ENCODE data around the gene LOXL4.

Gene LOXL4

DNA sequence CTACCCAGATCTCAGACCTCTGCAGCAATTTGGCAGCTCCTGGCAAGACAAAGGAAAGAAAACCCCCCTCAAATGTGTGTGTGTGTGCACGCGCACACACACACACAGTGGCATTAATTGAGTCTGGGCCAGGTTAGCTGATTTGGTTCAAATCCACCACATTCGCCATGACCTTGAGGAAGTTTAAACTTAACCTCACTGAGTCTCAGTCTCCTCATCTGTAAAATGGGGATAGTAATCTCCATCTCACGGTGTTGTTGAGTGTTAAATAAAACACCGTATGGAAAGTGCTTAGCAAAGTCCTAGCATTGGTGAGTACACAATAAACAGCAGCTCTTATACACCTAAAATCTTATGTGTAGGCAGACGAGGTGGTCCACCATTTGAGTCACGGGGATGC is 4.9 kb downstream of the LOXL4 start:
- DNase-seq, result no peak

DNA sequence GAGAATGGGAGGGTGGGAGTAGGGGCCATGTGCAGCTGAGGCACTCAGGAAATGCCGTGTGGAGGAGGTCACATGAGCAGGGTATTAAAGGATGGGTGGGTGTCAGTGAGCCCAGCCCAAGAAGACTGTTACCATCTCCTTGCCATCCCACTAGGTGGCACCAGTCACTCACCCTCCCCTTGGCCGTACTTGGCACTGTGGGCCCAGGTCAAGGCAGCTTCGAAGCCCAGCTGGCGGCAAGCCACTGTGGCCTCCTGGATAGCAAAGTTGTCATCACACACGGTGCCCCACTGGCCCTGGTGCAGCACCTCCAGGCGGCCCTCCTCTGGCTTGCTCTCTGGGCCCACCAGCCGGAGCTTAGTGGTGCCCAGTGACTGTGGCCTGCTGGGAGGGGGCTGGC is 5.4 kb downstream of the LOXL4 start:
- DNase-seq, result no peak

DNA sequence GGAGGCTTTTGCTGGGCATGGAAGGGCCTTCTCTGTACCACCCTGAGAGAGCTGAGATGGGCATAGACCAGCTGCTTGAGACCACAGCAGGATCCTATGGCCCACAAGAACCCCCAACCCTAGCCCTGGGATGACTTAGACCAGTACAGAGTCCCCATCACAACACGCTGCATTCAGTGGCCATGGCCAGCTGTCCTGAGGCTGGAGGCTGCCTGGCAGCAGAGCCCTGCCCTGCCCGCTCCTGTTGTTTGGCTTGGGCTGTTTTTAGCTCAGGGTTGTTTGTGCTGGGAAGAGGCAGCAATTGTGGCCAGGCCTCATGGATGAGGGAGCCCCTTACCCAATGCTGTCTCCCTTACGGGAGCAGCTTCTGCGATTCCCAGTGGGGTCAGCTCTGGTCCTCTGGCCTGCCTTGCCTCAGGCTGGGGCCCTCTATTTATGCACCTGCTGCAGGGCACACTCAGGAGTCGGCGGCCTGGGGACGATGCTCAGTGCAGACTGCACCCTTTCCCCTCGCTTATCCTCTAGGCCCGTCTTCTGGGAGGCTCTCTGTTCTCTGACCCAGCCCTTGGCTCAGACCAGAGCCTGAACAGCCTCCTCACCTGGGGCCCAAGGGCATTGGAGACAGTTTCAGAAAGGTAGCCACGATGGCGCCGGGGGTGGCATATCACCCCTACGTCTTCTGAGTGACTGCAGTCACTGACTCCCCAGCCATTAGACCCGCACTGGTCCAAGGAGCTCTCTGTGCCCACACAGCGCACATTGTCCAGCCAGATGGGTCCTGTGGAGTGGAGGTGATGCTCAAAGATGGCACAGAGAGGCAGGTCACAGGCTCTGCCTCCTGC is 6.3 kb downstream of the LOXL4 start:
- no peak for DNase-seq

DNA sequence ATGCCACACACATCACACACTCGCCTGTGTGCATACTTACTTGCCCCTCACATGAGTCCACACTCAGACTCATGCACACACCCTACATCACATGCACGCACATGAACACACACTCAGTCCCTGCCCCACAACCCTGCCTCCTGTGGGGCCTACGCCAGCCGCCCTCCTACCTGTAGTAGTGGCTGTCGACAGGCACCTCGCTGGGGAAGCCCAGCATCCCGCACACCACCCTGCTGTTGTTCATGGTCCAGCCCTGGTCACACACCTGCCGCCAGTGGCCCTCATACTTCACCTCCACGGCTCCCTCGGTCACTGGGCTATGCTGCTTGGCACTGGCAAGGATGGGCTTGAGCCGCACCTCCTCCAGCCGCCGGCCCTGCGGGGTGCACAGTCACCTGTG is 7.2 kb downstream of the LOXL4 start:
- DNase-seq, result no peak

DNA sequence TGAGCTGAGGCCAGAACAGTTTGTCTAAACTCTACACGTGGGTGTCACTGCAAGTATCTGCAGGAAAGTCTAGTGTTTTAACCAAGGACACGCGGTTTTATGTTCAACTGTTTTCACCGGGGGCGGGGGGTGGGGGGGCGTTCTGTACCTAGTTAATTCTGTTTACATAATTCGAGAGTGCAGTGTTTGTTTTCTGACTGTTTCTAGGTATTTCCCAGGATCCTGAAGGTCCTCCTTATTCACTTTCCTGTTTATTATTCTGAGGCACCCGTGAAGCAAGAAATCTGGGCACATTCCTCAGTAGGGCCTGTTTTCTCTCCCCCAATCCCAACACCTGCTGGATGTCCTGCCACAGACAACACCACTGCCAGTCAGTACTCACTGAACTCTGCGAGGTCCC is 7.6 kb downstream of the LOXL4 start:
- no peak for DNase-seq

DNA sequence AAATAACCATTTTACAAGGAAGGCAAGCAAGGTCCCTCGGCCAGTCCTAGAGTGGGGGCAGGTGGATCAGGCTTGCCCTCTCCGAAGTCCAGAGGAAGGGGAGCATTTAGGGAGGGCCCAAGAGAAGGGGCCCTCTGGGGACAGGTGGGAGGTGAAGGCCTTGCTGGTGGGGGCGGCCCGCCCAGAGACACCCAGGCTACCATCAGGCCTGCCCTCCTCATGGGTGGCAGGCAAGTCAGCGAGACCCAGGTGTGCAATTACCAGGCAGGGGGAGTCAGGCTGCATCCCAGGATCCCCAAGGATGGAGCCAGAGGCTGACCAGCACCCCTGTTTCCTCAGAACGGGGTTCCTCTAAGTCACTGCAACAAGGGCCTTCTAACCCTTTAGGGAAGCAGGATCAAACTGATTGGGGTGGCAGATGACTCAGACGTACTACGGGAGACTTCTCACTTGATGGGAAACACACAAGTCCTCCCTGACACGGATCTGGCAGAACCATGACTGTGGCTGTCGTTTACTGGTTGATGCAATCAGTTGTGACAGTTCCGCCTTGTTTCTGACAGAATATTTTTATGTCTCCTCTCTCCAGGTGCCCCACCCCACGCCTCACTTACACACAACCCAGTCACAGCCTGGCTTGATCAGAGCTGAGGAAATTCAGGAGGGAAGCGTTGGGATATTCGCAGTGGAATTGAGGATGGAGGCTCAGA is 8.2 kb downstream of the LOXL4 start:
- DNase-seq, result no peak

DNA sequence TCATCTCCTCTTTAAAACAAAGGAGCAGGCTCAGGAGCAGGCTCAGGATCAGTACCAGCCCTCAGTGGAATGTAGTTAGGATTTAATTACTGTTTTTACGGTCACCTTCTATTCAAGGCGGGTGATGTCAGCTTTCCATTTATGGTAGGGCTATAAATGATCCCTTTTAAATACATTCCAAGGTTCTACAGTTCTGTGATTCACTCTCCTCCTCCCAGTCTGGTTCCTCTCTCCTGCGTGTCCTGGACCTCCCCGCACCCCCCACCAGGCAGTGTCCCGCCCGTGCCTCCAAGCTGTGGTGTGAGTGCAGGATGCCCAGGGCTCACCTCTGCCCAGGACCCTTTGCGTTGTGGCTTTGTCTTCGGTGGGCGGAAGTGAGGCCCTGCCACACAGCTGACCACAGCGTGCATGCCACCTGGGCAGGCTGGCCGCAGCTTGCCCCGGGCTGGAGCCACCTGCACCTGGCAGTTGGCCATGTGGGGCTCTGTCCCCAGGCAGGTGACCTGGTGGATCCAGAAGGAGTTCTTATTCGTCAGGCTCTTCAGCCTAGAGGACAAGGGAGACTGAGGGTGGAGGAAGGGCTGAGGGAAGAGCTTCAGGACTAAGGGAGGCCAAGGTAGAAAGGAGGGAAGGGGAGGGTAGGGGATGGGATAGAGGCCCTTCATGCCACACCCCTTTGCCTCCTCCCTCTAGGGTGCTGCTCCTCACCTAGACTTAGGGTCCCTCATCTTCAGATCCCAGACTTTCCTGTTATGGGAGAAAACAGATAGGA is 9.1 kb downstream of the LOXL4 start:
- DNase-seq, result no peak

DNA sequence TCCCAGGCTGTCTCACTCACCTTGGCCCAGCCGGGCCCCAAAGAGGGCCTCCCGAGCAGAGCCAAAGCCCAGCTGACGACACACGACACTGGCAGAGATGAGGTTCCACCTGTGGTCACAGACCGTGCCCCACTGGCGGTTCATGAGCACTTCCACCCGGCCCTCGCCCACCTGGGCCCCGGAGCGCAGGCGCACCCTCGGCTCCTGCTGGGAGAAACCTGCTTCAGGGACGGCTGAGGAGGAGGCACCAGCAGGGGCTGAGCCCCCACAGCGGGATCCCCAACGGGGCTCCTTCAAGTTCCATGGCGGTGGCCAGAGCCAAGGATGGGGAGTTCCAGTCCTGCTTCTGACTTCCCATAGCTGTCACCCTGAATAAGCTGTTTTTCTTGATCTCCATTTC is 10.0 kb downstream of the LOXL4 start:
- no peak for DNase-seq

DNA sequence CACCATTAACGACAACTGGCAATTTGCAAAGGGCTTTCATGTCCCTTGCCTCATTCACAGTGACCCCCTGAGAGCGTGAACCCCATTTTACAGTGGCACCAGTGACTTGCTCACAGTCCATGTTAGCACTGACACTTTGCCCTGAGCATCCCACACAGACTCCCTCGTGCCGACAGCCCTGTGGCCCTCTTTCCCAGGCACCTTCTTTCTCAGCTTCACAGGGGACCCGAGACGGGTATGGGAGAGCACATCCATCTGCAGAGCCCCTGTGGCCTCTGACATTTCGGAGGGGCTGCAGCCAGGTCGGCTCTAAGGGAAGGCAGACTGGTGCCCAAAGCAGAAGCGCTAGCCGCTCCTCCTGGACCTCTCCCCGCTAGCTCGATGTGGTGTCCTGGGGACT is 10.8 kb downstream of the LOXL4 start:
- DNase-seq, result no peak

DNA sequence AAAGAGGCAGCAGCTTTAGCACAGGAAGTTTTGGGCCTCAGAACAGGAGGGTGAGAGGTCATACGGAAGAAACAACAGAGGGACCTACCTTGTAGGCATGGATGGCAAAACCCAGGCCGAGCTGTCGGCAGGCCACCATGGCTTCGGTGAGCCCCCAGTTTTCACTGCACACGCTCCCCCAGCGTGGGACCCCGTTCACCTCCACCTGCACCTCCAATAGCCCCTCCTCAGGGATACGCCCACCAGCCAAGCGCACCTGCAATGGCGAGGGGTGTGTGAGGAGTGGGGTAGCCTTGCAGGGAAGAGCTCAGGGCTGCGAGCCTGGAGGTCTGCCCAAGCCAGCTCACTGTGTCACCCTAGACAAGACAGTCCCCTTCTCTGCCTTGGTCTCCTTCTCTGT is 11.3 kb downstream of the LOXL4 start:
- DNase-seq, result no peak

DNA sequence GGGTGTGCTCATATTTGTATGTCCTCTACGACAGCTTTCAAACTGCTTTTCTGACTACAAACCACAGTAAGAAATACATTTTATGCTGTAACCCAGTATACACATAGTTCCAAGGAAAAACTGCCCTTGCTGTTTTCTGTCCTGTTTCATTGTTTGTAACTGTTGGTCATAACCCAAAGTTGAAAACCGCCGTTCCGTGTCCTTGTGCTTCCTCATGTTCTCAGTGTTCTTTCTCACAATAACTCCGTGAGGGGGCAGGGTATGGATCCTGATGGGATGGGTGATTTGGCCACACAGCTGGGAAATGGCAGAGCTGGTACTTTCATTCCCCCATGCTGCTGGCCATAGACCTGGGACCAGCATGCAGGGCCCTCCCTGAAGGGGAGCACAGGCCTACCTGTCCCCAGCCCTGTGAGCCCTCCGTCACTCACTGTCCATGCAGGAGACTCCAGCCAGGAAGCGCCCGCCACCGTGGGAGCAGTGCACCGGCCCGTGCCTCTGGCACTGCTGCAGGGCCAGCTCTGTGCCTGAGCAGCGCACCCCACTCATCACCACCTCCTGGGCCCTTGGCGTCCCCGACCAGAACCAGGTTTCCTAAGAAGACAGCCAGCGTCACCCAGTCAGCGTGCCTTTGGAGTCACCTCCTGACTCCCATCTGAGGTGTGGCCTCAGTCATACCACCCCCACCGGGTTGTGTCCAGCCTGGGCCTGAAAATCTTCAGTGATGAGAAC is 12.7 kb downstream of the LOXL4 start:
- DNase-seq, result no peak

DNA sequence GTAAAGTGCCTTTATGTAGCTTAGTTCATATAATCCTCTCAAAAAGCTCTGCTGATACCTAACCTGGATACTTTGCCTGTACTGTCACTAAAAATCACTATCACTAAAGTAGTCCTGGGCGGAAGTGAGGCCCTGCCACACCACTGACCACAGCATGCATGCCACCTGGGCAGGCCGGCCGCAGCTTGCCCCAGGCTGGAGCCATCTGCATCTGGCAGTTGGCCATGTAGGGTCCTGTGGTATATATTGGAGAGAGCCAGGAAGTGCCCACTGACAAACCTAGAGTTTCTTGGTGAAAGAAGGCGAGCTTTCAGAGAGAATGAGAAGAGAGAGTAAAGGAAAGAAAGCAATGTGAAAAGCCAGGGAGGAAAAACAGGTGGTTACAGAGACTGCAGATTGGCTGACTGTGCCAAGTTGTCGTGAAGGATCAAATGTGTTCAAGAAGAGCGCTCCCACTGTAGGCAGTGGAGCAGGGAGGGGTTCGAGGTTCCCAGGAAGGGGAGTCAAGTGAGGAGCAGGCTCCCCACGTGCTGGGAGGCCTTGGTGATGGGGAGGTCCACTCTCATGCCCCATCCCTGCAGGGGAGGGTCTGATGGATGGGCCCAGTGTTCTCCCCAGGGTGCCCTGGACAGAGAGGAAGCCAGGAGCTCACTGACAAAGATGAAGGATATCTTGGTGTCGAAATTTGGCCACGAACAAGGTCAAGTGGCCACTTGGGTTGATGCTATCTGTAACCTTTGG is 13.6 kb downstream of the LOXL4 start:
- DNase-seq, result no peak

DNA sequence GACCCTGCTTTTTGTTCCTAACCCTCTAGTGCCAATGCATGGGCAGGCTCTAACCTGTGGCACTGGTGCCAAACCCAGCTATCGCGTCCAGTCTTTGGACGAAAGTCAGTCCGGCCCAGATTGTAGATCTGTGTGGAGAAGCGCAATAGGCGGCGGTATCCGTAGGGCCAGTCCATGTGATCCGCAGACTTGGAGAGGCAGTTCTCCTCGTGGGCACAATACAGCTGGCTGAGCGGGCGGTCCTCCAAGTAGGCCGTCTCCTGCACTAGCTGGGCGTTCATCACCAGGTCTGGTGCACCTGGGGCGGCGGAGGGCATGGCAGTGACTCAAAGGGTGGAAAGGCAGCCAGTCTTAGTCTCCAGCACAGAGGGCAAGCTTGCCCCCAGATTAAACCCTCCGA is 14.5 kb downstream of the LOXL4 start:
- no peak for DNase-seq

DNA sequence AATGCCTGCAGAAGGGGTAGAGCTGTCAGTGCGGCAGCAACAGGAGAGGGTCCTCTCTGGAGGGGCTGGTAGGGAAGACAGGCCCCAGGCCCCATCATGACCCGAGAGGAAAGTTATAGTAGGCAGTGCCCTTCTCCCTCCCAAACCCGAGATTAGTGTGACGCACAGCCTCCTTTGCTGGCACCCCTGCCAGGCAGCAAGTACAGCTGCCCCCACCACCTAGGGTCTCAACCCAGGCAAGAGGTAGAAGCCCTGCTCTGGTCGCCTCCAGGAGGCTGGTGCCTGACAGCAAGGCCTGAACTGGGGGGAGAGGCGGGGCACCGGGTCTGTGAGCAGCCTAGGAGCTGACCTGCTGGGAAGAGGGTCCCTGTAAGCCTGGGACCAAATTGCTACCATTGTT is 15.5 kb downstream of the LOXL4 start:
- DNase-seq, result no peak

DNA sequence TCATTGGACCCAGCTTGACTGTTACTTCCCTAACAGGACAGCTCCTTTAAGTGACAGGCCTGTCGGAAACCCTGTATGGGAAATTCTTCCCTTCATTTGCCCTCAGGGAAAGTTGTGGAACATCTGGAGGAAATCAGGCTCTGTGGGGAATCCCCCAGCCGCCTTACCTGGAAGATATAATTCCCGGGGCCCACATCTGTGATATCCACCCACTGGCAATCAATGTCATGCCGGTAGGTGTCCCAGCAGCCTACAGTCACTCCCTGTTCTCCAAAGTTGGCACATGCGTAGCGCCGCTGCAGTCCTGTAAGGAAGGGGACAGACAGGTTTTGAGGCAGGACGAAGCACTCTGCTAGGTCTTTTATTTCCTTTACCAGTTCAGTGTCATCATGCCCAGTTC is 16.6 kb downstream of the LOXL4 start:
- DNase-seq, result no peak

DNA sequence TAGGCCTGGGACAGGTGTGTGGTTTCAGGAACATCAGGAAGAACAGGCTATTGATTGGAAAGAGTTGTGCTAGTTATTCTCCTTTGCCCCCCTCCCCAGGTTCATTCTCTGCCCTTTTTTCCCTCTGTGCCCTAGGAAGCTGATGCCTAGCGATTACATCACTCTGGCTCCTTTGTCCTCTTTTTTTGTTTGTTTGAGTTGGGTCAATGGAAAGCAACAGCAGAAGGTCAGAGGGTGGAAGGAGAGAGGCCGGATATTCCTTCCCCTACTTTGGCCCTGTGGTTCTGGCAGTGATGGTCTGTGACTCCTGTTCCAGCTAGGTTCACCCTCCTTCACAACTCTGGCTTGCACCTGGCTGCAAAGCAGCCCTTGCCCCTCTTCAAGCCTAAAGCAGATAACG is 18.9 kb downstream of the LOXL4 start:
- DNase-seq, result no peak

DNA sequence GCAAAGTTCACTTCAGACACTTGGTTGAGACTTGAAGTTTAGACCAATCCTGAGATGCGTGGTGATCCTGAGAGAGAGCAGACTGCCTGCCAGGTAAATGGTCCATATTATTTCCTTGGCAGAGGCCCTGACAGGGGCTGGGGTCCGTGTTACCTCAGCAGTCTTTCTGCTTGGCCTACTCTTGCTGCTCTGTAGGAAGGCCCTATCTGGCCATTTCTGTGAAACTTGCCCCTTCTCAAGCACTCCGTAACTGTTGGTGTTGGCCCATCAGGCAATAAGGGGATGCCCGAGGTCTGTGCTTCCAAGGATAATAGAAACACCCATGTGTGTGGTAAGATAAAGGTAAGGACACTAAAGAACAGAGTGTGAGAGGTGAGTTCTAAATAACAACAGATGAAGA is 20.0 kb downstream of the LOXL4 start:
- DNase-seq, result no peak

DNA sequence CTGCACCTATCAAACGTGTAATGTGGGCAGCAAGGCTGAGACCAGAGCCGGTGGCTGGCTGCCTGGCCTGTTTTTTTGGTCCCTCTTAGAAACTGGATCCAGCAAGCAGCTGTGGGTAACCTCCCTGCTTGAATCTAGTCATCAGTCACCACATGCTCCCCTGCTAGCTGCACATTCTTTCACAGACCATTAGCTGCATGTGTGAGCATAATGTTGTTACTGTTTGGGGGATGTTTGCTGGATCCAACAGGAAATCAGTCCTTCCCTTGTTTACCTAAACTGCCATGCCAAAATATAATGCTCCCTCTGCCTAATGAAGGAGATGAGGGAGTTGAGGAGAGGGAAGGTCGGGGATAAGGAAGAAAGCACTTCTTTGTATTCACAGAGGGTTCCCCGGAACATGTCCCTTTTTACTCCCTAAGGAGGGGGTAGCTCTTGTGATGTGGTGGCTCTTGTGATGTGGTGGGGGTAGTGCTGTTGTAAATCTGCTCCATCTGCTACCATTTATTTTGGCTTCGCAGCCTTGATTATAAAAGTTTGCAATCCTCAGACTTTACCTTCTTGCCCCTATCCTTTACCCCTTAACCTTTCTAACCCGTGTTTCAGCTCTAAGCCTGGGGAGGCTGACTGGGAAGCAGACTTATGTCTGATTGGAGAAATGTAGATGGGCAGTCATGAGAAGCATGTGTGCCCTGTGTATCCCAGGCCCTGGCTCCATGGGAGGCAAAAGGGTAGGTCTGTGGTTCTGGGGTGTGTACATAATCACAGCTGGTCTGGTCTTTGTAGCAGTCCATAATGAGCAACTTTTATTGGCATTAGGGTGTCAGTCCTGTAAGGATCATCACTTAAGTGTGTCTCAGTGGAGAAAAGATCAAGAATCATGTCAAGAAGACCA is 20.8 kb downstream of the LOXL4 start:
- DNase-seq, result no peak

DNA sequence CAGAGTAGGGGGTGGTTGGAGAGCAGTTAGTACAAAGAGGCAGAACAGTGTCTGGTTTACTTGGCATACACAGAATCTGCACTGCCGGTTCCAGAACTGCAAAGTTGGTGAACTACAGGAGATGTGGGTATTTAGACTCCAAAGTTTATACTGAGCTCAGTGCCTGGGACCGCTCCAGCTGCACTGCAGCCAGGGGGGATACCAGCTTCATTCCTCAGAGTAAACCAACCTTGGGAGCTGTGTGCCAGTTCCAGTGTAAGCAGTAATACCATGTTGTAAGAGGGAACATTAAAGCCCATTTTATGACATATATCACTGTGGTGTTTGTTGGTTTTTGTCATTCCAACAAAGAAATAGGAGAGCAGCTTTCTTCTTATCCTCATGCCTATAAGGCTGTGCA is 23.4 kb downstream of the LOXL4 start:
- DNase-seq, result no peak

DNA sequence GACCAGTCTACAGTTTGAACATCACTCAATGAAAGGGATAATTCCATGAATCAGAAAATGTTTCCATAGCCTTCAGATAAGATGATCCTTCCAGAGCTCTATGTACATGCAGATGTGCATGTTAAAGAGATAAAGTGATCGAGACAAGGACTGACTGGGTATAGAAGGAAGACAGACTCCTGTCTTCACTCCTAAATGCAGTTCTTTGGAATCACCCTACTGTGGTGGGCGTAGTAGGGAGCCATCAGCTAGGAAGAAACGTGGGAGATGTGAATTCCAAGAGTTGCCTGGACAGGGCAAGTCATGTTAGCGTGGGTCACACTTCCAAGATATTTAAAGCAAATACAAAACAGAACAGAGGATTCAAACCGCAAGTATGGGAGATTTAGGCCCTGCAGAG is 23.9 kb downstream of the LOXL4 start:
- no peak for DNase-seq

DNA sequence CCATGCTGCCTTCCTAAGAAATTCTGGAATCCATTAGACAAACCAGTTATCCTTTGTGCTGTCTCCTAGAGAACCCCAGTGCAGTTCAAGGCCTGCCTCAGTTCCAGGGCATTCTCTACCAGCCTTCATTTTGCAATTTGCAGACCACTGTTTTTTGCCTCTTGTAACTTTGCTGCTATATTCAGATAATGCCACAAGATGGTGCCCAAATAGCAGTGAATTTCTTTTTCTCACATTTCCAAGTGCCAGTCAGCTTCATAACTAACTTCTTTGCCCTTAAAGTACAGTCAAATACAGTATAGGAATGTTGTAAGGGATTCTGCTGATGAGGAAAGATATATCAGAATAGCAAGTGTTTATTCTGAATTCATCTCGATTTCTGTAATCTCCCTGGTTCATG is 25.2 kb downstream of the LOXL4 start:
- DNase-seq, result peak in 1 of 2 donors; percentile 43
